IMR-90 (cell line): ENCODE measurements around the gene ADGRV1. TPM values are rescaled to one million over a fixed set of nuclear protein-coding genes. Genes with fewer than 3 reads are reported as not detected.

Experiments
- ATAC-seq: fragments of 200-7000 bp; cut with Tn5 transposase; 2 replicates; pipeline ENCODE4 v1.9.1; 2020; ENCODE audit warnings: low read depth, mild to moderate bottlenecking, moderate library complexity
- BruUV-seq: library from RNA; stranded (reverse); fragments of 400-500 nt; replicated peaks from 2 replicates; lab custom pipeline; 2021; lab: Mats Ljungman, UMichigan
- CTCF ChIA-PET: fragments of 300-600 bp; formaldehyde crosslinking; extraction: SDS; loops from one replicate; lab custom pipeline; 2021; ENCODE audit warnings: antibody characterized with exemption; lab: Yijun Ruan, JAX
- POLR2A ChIA-PET: fragments of 300-600 bp; sonication (Branson Sonifier 250); formaldehyde crosslinking; loops from one replicate; lab custom pipeline; 2022; ENCODE audit warnings: antibody characterized with exemption; ENCODE audit not compliant: unreplicated experiment; lab: Charles Lee
- DNase-seq: peaks from one replicate; pipeline ENCODE4 v3.0.0; 2013
- H2AFZ ChIP-seq: replicated peaks from 2 replicates; pipeline ENCODE3; 2013; ENCODE audit warnings: low read length, mild to moderate bottlenecking; ENCODE audit not compliant: poor library complexity
- H2AK5ac ChIP-seq: 2 replicates; pipeline ENCODE4 v1.6.1; 2013; ENCODE audit warnings: low read depth, low read length, inconsistent platforms
- H2AK9ac ChIP-seq: replicated peaks from 2 replicates; pipeline ENCODE3; 2013; ENCODE audit warnings: mild to moderate bottlenecking, low read depth, low read length, moderate library complexity; ENCODE audit not compliant: poor library complexity
- H2BK120ac ChIP-seq: 2 replicates; pipeline ENCODE4 v1.6.1; 2013; ENCODE audit warnings: low read depth, low read length, inconsistent platforms
- H2BK15ac ChIP-seq: 3 replicates; pipeline ENCODE4 v1.6.1; 2013; ENCODE audit warnings: low read depth, low read length, inconsistent platforms
- H2BK20ac ChIP-seq: 2 replicates; pipeline ENCODE4 v1.6.1; 2013; ENCODE audit warnings: low read depth, mild to moderate bottlenecking, inconsistent platforms, low read length, moderate library complexity
- H2BK5ac ChIP-seq: 2 replicates; pipeline ENCODE4 v1.6.1; 2013; ENCODE audit warnings: mild to moderate bottlenecking, low read depth, low read length, inconsistent platforms; ENCODE audit not compliant: poor library complexity, severe bottlenecking
- H3K14ac ChIP-seq: replicated peaks from 2 replicates; pipeline ENCODE4 v1.6.1; 2013; ENCODE audit warnings: low read depth, low read length, inconsistent platforms
- H3K18ac ChIP-seq: 2 replicates; pipeline ENCODE4 v1.6.1; 2013; ENCODE audit warnings: low read depth, low read length, control low read depth
- H3K23ac ChIP-seq: 2 replicates; pipeline ENCODE4 v1.6.1; 2013; ENCODE audit warnings: low read depth, low read length, inconsistent platforms
- H3K27ac ChIP-seq: 2 replicates; pipeline ENCODE4 v1.5.1; 2013; ENCODE audit warnings: mild to moderate bottlenecking, control low read depth, low read length; ENCODE audit not compliant: insufficient read depth
- H3K27me3 ChIP-seq: 2 replicates; pipeline ENCODE4 v1.6.1; 2013; ENCODE audit warnings: low read length; ENCODE audit not compliant: control insufficient read depth, insufficient read depth
- H3K36me3 ChIP-seq: 2 replicates; pipeline ENCODE4 v1.6.1; 2013; ENCODE audit warnings: low read length, mixed read lengths; ENCODE audit not compliant: control insufficient read depth, insufficient read depth
- H3K4ac ChIP-seq: 2 replicates; pipeline ENCODE4 v1.6.1; 2013; ENCODE audit warnings: low read depth, low read length, inconsistent platforms
- H3K4me1 ChIP-seq: 2 replicates; pipeline ENCODE4 v1.6.1; 2013; ENCODE audit warnings: low read length, mixed read lengths; ENCODE audit not compliant: control insufficient read depth, insufficient read depth
- H3K4me2 ChIP-seq: 2 replicates; pipeline ENCODE4 v1.6.1; 2013; ENCODE audit warnings: low read depth, mild to moderate bottlenecking, control low read depth, low read length, moderate library complexity
- H3K4me3 ChIP-seq: 2 replicates; pipeline ENCODE4 v1.5.1; 2013; ENCODE audit warnings: low read depth, mild to moderate bottlenecking, control low read depth, low read length, moderate library complexity; ENCODE audit not compliant: insufficient read depth
- H3K56ac ChIP-seq: 2 replicates; pipeline ENCODE4 v1.6.1; 2013; ENCODE audit warnings: low read length, inconsistent platforms; ENCODE audit not compliant: insufficient read depth; ENCODE audit errors: extremely low read depth
- H3K79me1 ChIP-seq, 2 experiments: 2 replicates each; pipeline ENCODE4 v1.6.1; 2013; ENCODE audit warnings: low read length in 2 of 2, inconsistent platforms in 1 of 2, low read depth in 1 of 2
- H3K9ac ChIP-seq: 2 replicates; pipeline ENCODE4 v1.6.1; 2013; ENCODE audit warnings: low read depth, low read length, control low read depth
- H3K9me1 ChIP-seq: 2 replicates; pipeline ENCODE4 v1.6.1; 2013; ENCODE audit warnings: low read length, inconsistent platforms; ENCODE audit not compliant: insufficient read depth
- H3K9me3 ChIP-seq: 2 replicates; pipeline ENCODE4 v1.6.1; 2013; ENCODE audit warnings: low read length; ENCODE audit not compliant: control insufficient read depth, insufficient read depth
- H4K20me1 ChIP-seq: 2 replicates; pipeline ENCODE4 v1.6.1; 2013; ENCODE audit warnings: low read length, inconsistent platforms; ENCODE audit not compliant: insufficient read depth
- H4K5ac ChIP-seq: 2 replicates; pipeline ENCODE4 v1.6.1; 2013; ENCODE audit warnings: mild to moderate bottlenecking, low read depth, low read length, control low read depth
- H4K8ac ChIP-seq, 2 experiments: 2 replicates each; pipeline ENCODE4 v1.6.1; 2013; ENCODE audit warnings: low read depth in 2 of 2, low read length in 2 of 2, control low read depth in 1 of 2, inconsistent platforms in 1 of 2
- H4K91ac ChIP-seq: 2 replicates; pipeline ENCODE4 v1.6.1; 2013; ENCODE audit warnings: low read depth, low read length, inconsistent platforms; ENCODE audit not compliant: insufficient read depth
- CEBPB ChIP-seq: IDR thresholded peaks from 2 replicates; pipeline ENCODE4 v1.6.1; 2012; ENCODE audit warnings: low read depth, low read length, improper control_type of control experiment
- CTCF ChIP-seq: conservative IDR thresholded peaks from 2 replicates; pipeline ENCODE4 v1.5.1; 2012; ENCODE audit warnings: mild to moderate bottlenecking, low read depth, low read length, improper control_type of control experiment
- FOS ChIP-seq: fragments of 150-350 bp; IDR thresholded peaks from 2 replicates; pipeline ENCODE4 v1.6.1; 2016; ENCODE audit warnings: low read depth, low read length
- WGBS, 2 experiments: methylation state at CpG; one replicate each; pipeline versions ENCODE4 v1.1.5 to v1.1.7; 2013; ENCODE audit warnings: missing lambda C conversion rate in 2 of 2; ENCODE audit not compliant: insufficient read length in 1 of 2; ENCODE audit errors: extremely low coverage in 2 of 2; 5-methylcytosine and 5-hydroxymethylcytosine counted together
- dilution Hi-C: fragments of 300-500 bp; cut with HindIII; formaldehyde crosslinking; loops from one replicate; pipeline ENCODE4 v1.14.3; 2018; ENCODE audit warnings: low sequenced_read_pairs; ENCODE audit not compliant: unreplicated experiment
- in situ Hi-C: fragments of 300-500 bp; cut with MboI; formaldehyde crosslinking; loops from 3 replicates; pipeline ENCODE4 v1.14.3; 2019; ENCODE audit warnings: low sequenced_read_pairs, inconsistent platforms, mixed read lengths
- intact Hi-C: fragments of 100-400 bp; cut with micrococcal nuclease; formaldehyde crosslinking; loops from 2 replicates; pipeline ENCODE4 v1.10.0; 2022
- polyA plus RNA-seq, 3 experiments: library from polyadenylated mRNA; depleted of rRNA; stranded (reverse); fragments of >200 nt; gene quantifications; 2 replicates each; pipeline ENCODE4 v1.2.3, GENCODE V29; 2012; ENCODE audit warnings: low replicate concordance in 1 of 3
- total RNA-seq: library from RNA; depleted of rRNA; stranded (reverse); fragments of >200 nt; gene quantifications from 2 replicates; pipeline ENCODE4 v1.2.3, GENCODE V29; 2012

ADGRV1 gene
- total and polyA plus RNA-seq, 2 of the 4 experiments (the other 2 are of a cell fraction), result under 0.01 TPM; not detected in 1

GRCh38 chr5:91016954-91017700 is 458.5 kb downstream of the ADGRV1 start:
- peak overlapping the region; percentile 67; the same call in 1 of the 2 replicates for H3K18ac ChIP-seq
- H3K23ac ChIP-seq, result no peak overlapping the region
- dilution Hi-C loops, result no loop called here
- no peak overlapping the region for H3K56ac ChIP-seq
- no peak overlapping the region for H2AK9ac ChIP-seq
- peaks cover 3% of the 10 kb centered on the region; the same call in 1 of the 2 replicates for H3K9me1 ChIP-seq
- no peaks in the 10 kb centered on the region for H3K9me3 ChIP-seq
- no peak overlapping the region for H3K27ac ChIP-seq
- DNase-seq (peak; percentile 70), ATAC-seq (peak; percentile 79)
- no peak overlapping the region for H3K4ac ChIP-seq
- no peaks in the 10 kb centered on the region for H3K27me3 ChIP-seq
- H3K36me3 ChIP-seq, result no peaks in the 10 kb centered on the region
- in situ Hi-C loops, result no loop called here
- H2BK15ac ChIP-seq, result no peak overlapping the region
- H2BK5ac ChIP-seq, result peak overlapping the region; percentile 48
- no peak overlapping the region for H2AFZ ChIP-seq
- H2AK5ac ChIP-seq, result no peak overlapping the region
- TF ChIP-seq CTCF, result no peak
- peak; percentile 41; the same call in 1 of the 2 replicates for TF ChIP-seq CEBPB
- TF ChIP-seq FOS, result peak; percentile 59; the same call in 1 of the 2 replicates
- ChIA-PET POLR2A (no interaction called here), CTCF (interaction anchor here (0.6 to 1.6 kb wide), 3 partner anchors 11 to 405 kb away, joined by 3 to 6 read pairs (median 3); no protein-coding TSS in a partner anchor)
- no TSS peak for BruUV-seq
- H3K79me1 ChIP-seq, result no peaks in the 10 kb centered on the region
- H2BK20ac ChIP-seq, result no peak overlapping the region
- H3K4me1 ChIP-seq, result peaks cover 5% of the 10 kb centered on the region; the same call in 1 of the 2 replicates
- no peak overlapping the region for H4K91ac ChIP-seq
- H3K4me3 ChIP-seq, result no peak overlapping the region
- H3K4me2 ChIP-seq, result peak overlapping the region; percentile 74
- intact Hi-C loops, result no loop called here
- no CpG with 5 or more reads among the region's 4 CpGs for WGBS, 2 experiments
- no peak overlapping the region for H2BK120ac ChIP-seq
- H3K9ac ChIP-seq, result no peak overlapping the region
- H3K14ac ChIP-seq, result no peak overlapping the region
- no peaks in the 10 kb centered on the region for H4K20me1 ChIP-seq
- H4K5ac ChIP-seq, result peak overlapping the region; percentile 43; the same call in 1 of the 2 replicates
- no peak overlapping the region for H4K8ac ChIP-seq
